ENCODE results near the gene ABCB7. TPM values are rescaled to one million over a fixed set of nuclear protein-coding genes. Genes with fewer than 3 reads are reported as not detected.
A peak's percentile ranks its signal among the peaks of the same experiment; 100 is the strongest.

Gene ABCB7
- total RNA-seq, 1 donor from 2014 or later, result 18.9 TPM

DNA sequence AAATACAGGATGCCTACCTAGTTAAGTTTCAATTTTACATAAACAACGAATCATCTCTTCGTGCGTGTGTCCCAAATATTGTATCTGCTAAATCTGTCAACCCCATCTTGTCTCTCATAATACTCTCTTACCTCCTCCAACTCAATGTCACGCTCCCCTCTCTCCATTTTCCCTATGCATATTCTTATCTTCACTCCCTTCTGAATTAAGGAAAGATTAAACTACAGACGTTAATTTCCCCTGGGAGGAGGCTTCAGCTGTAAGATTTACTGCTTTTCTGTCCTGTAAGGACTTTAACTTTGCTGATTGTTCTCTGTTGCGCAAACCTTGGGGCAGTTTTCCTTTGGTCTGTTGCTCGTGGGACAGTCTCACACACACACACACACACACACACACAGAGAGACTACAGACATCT is 455 bp upstream of the ABCB7 start:
- Mint-ChIP-seq H3K4me3 (ENCODE audit: unreplicated experiment) (peak overlapping the region; percentile 85), H3K9me3 (ENCODE audit: unreplicated experiment) (peaks cover 12% of the 10 kb centered on the region), H3K36me3 (ENCODE audit: unreplicated experiment) (no peaks in the 10 kb centered on the region), H3K27me3 (ENCODE audit: unreplicated experiment) (peaks cover 3% of the 10 kb centered on the region), H3K27ac (ENCODE audit: unreplicated experiment) (peak overlapping the region; percentile 94), H3K4me1 (ENCODE audit: unreplicated experiment) (peaks cover 5% of the 10 kb centered on the region)
- no peak for DNase-seq (ENCODE audit: extremely low spot score, unreplicated experiment)
- TF ChIP-seq, protein P1, sequence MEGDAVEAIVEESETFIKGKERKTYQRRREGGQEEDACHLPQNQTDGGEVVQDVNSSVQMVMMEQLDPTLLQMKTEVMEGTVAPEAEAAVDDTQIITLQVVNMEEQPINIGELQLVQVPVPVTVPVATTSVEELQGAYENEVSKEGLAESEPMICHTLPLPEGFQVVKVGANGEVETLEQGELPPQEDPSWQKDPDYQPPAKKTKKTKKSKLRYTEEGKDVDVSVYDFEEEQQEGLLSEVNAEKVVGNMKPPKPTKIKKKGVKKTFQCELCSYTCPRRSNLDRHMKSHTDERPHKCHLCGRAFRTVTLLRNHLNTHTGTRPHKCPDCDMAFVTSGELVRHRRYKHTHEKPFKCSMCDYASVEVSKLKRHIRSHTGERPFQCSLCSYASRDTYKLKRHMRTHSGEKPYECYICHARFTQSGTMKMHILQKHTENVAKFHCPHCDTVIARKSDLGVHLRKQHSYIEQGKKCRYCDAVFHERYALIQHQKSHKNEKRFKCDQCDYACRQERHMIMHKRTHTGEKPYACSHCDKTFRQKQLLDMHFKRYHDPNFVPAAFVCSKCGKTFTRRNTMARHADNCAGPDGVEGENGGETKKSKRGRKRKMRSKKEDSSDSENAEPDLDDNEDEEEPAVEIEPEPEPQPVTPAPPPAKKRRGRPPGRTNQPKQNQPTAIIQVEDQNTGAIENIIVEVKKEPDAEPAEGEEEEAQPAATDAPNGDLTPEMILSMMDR (IDR thresholded peaks at IDR 0.05), result no peak

DNA sequence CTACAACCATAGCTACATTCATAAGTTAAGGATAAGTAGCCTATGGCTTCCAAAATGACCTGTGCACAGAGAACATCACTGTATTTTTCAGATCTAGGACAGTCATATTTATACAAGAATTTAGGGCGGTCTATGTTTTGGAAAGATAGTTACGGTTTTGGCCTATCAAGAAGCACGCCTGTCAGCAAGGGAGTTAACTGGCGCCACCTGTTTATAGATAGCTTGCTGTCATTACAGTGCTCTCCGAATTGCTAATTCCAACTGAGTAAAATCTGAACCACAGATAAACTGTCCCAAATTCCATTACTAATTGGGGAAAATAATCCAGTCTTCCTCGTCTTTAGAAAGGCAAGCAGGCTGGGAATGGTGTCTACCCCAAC is 646 bp downstream of the ABCB7 start:
- peaks cover 3% of the 10 kb centered on the region for H3K27me3 Mint-ChIP-seq (ENCODE audit: unreplicated experiment)
- H3K9me3 Mint-ChIP-seq (ENCODE audit: unreplicated experiment), result peaks cover 17% of the 10 kb centered on the region
- H3K36me3 Mint-ChIP-seq (ENCODE audit: unreplicated experiment), result no peaks in the 10 kb centered on the region
- peak overlapping the region; percentile 85 for H3K4me3 Mint-ChIP-seq (ENCODE audit: unreplicated experiment)
- H3K27ac Mint-ChIP-seq (ENCODE audit: unreplicated experiment), result peak overlapping the region; percentile 94
- H3K4me1 Mint-ChIP-seq (ENCODE audit: unreplicated experiment), result peaks cover 5% of the 10 kb centered on the region
- no peak for DNase-seq (ENCODE audit: extremely low spot score, unreplicated experiment)
- TF ChIP-seq, protein P1 (IDR thresholded peaks at IDR 0.05), result no peak

DNA sequence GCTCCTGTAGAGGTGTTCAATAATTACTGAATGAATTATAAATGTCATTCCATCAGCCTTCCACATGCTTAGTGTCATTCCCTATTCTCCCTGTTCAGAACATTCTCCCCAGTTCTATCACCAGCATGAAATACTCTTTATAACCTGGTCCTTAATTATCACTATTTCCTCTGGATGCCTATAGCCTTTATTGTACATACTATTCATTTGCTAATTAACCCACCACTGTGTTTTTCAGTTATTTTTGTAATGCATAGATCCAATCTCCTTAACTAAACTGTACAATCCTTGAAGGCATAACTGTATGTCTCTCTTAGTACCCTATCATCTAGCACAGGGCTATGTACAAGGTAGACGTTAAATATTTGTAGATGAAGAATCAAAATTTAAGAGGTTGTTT is 1.2 kb downstream of the ABCB7 start:
- Mint-ChIP-seq H3K27ac (ENCODE audit: unreplicated experiment) (no peak overlapping the region), H3K36me3 (ENCODE audit: unreplicated experiment) (no peaks in the 10 kb centered on the region), H3K27me3 (ENCODE audit: unreplicated experiment) (peaks cover under 1% of the 10 kb centered on the region), H3K9me3 (ENCODE audit: unreplicated experiment) (peaks cover 17% of the 10 kb centered on the region), H3K4me3 (ENCODE audit: unreplicated experiment) (no peak overlapping the region), H3K4me1 (ENCODE audit: unreplicated experiment) (peaks cover 5% of the 10 kb centered on the region)
- TF ChIP-seq, protein P1 (IDR thresholded peaks at IDR 0.05), result no peak
- no peak for DNase-seq (ENCODE audit: extremely low spot score, unreplicated experiment)

DNA sequence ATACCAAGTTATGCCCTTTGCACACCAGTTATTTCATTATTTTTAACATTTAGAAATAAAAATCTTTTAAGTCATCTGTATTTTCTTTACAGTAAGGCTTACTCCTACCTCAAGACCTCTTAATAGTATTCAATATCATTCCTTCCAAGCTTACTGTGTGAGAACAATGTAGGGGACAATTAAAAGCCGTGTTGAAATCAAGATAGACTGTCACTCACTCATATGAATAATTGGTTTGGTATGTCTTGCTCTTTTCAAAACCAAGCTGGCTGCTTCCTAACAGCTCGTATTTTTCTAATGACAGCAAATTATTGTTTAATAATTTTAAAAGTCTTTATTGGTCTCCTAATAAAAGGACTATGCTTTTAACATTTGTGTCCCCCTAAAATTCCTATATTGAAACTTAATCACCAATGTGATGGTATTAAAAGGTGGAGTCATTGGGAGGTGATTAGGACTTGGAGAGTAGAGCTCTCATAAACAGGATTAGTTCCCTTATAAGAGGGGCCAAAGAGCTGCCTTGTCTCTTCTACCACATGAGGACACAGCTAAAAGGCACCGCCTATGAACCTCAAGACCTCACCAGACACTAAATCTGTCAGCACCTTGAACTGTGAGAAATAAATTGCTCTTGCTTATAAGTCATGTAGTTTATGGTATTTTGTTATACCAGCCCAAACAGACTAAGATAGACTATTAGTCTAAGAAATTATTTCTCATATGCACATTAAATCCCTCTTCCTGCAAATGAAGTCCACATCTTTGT is 4.1 kb downstream of the ABCB7 start:
- Mint-ChIP-seq H3K4me3 (ENCODE audit: unreplicated experiment) (no peak overlapping the region), H3K4me1 (ENCODE audit: unreplicated experiment) (peaks cover 5% of the 10 kb centered on the region), H3K9me3 (ENCODE audit: unreplicated experiment) (peaks cover 9% of the 10 kb centered on the region), H3K27ac (ENCODE audit: unreplicated experiment) (no peak overlapping the region), H3K36me3 (ENCODE audit: unreplicated experiment) (no peaks in the 10 kb centered on the region), H3K27me3 (ENCODE audit: unreplicated experiment) (no peaks in the 10 kb centered on the region)
- TF ChIP-seq, protein P1 (IDR thresholded peaks at IDR 0.05), result no peak
- DNase-seq (ENCODE audit: extremely low spot score, unreplicated experiment), result no peak

DNA sequence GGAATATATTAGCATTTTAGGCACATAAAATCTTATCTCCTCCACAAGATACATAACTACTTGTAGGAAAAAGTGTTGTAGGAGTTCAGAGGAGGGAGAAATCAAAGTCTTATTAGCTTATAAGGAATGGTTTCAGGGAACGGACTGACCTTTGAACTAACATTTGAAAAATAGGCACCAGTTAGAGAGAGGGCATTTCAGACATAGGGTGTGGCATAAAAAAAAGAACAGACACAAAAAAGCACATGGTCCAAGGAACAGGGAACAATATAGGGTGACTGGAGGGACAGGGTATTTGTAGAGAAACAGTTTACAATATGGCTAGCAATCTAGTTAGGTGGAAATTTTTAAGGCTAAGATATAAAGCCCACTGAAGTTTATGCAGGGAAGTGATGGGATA is 6.4 kb downstream of the ABCB7 start:
- H3K27ac Mint-ChIP-seq (ENCODE audit: unreplicated experiment), result no peak overlapping the region
- H3K4me3 Mint-ChIP-seq (ENCODE audit: unreplicated experiment), result no peak overlapping the region
- no peaks in the 10 kb centered on the region for H3K4me1 Mint-ChIP-seq (ENCODE audit: unreplicated experiment)

More for the DNA sequence above, 6.4 kb downstream of the ABCB7 start:
- TF ChIP-seq, protein P1 (IDR thresholded peaks at IDR 0.05), result no peak
- no peaks in the 10 kb centered on the region for H3K36me3 Mint-ChIP-seq (ENCODE audit: unreplicated experiment)
- no peak for DNase-seq (ENCODE audit: extremely low spot score, unreplicated experiment)
- peaks cover 21% of the 10 kb centered on the region for H3K9me3 Mint-ChIP-seq (ENCODE audit: unreplicated experiment)
- no peaks in the 10 kb centered on the region for H3K27me3 Mint-ChIP-seq (ENCODE audit: unreplicated experiment)

Data from osteocyte (in vitro differentiated cells).